Muscle layer of colon (tissue), 2 donors: ENCODE data around the gene TIMM44.

ENCODE experiments used
- H3K27ac ChIP-seq: one replicate; pipeline ENCODE4 v1.7.0; 2013; ENCODE audit warnings: low read depth, mild to moderate bottlenecking, low read length, moderate library complexity
- H3K27me3 ChIP-seq, 2 donors: one replicate each; pipeline ENCODE4 v1.7.0; 2013; ENCODE audit warnings: low read length in 2 of 2, mild to moderate bottlenecking in 2 of 2; ENCODE audit not compliant: insufficient read depth in 2 of 2, control insufficient read depth in 1 of 2
- H3K36me3 ChIP-seq: one replicate; pipeline ENCODE4 v1.7.0; 2013; ENCODE audit warnings: mild to moderate bottlenecking, low read length; ENCODE audit not compliant: insufficient read depth
- H3K4me1 ChIP-seq: one replicate; pipeline ENCODE4 v1.7.0; 2013; ENCODE audit warnings: mild to moderate bottlenecking, low read length; ENCODE audit not compliant: insufficient read depth
- H3K4me3 ChIP-seq, 2 donors: one replicate each; pipeline ENCODE4 v1.7.0; 2013; ENCODE audit warnings: low read length in 2 of 2, low read depth in 1 of 2, mild to moderate bottlenecking in 1 of 2, moderate library complexity in 1 of 2
- H3K9ac ChIP-seq: one replicate; pipeline ENCODE4 v1.7.0; 2013; ENCODE audit warnings: low read length
- H3K9me3 ChIP-seq: one replicate; pipeline ENCODE4 v1.7.0; 2013; ENCODE audit warnings: mild to moderate bottlenecking, low read length
- donor health status: abdominal sarcoma.
- donor health status: Adenocarcinoma of cecum.

Gene TIMM44

DNA sequence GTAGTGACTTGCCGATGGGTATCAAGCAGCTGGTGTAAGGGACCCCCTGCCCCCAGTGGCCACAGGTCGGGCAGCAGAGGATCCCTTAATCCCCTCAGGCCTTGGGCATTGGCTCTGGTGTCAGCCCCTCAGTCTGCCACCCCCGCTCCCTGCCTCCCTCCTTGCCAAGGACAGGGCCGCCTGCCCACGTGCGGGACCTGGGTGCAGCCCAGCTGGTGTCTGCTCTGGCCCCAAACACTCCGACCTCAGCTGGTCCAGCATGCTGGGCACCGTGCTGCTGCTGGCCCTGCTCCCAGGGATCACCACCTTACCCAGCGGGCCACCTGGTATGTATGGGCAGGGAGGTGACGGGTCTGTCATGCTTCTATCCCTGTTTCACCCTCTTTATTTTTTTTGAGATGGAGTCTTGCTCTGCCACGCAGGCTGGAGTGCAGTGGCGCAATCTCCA lies 28.8 kb downstream of the TIMM44 start, which contains the start of gene TGFBR3L:
TSS of gene TGFBR3L (plus strand) at position 233 of the 448 bp plus-strand sequence.
- no peak within 1 kb of the TSS for H3K9ac ChIP-seq
- no peaks in the 10 kb centered on the region for H3K9me3 ChIP-seq
- peaks cover 7% of the 10 kb centered on the region for H3K4me1 ChIP-seq
- peaks cover 18 to 59% of the 10 kb centered on the region in 2 donors for H3K27me3 ChIP-seq
- peaks cover 26% of the 10 kb centered on the region for H3K36me3 ChIP-seq
- H3K27ac ChIP-seq, result no peak within 1 kb of the TSS
- H3K4me3 ChIP-seq, result no peak within 1 kb of the TSS

DNA sequence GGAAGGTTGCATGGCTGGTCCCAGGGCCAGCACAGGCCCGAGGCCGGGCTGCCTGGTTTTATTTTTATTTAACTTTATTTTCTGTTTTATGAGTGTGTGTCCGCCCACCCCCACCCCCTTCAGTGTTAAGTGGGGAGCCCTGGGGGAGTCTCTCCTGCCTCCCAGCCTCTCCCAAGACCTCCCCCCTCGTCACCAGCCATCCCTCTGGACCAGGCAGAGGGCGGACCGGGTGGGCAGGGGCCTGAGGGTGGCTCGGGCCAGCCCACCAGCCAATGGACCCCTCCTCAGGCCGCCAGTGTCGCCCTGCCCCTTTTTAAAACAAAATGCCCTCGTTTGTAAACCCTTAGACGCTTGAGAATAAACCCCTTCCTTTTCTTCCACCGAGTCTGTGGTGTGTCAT lies 29.4 kb downstream of the TIMM44 start:
- Histone ChIP-seq H3K4me1 (peaks cover 5% of the 10 kb centered on the region), H3K9ac (no peak overlapping the region), H3K4me3 (no peak overlapping the region), H3K9me3 (no peaks in the 10 kb centered on the region), H3K27me3 (peaks cover 18 to 54% of the 10 kb centered on the region in 2 donors), H3K36me3 (peaks cover 26% of the 10 kb centered on the region), H3K27ac (no peak overlapping the region)

DNA sequence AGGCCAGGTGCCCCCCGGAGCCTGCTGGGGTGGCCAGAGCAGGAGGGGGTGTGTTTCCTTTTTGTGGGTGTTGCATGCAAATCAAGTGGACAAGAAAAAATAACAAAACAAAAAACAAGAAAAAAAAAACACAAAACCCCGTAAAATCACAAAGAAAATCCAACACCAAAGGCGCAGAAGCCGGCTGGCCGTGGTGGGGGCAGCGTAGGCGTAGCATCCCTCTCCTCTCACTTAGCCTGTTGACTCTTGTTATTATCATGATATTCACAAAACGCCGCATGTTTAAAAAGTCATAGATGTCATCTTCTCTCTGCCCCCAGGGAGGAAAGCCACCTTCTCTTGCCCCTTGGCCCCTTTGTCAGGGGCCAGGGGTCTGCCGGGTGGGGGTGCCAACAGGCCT lies 29.8 kb downstream of the TIMM44 start:
- Histone ChIP-seq H3K4me3 (no peak overlapping the region), H3K36me3 (peaks cover 26% of the 10 kb centered on the region), H3K4me1 (peaks cover 5% of the 10 kb centered on the region), H3K27ac (no peak overlapping the region), H3K9ac (no peak overlapping the region), H3K27me3 (peaks cover 17 to 50% of the 10 kb centered on the region in 2 donors), H3K9me3 (no peaks in the 10 kb centered on the region)

GRCh38 chr19:7912697-7913564 lies 30.5 kb downstream of the TIMM44 start:
- Histone ChIP-seq H3K27ac (no peak overlapping the region), H3K27me3 (peaks cover 12 to 42% of the 10 kb centered on the region in 2 donors), H3K4me3 (no peak overlapping the region), H3K4me1 (peaks cover 5% of the 10 kb centered on the region), H3K9me3 (no peaks in the 10 kb centered on the region), H3K9ac (no peak overlapping the region), H3K36me3 (peaks cover 26% of the 10 kb centered on the region)

- Histone ChIP-seq H3K4me1 (peaks cover 5% of the 10 kb centered on the region), H3K27ac (no peak overlapping the region), H3K9me3 (no peaks in the 10 kb centered on the region), H3K36me3 (peaks cover 26% of the 10 kb centered on the region), H3K4me3 (no peak overlapping the region), H3K27me3 (peaks cover 12 to 35% of the 10 kb centered on the region in 2 donors), H3K9ac (no peak overlapping the region)
These were observed 31.2 kb downstream of the TIMM44 start for GRCh38 chr19:7912144-7912696.

DNA sequence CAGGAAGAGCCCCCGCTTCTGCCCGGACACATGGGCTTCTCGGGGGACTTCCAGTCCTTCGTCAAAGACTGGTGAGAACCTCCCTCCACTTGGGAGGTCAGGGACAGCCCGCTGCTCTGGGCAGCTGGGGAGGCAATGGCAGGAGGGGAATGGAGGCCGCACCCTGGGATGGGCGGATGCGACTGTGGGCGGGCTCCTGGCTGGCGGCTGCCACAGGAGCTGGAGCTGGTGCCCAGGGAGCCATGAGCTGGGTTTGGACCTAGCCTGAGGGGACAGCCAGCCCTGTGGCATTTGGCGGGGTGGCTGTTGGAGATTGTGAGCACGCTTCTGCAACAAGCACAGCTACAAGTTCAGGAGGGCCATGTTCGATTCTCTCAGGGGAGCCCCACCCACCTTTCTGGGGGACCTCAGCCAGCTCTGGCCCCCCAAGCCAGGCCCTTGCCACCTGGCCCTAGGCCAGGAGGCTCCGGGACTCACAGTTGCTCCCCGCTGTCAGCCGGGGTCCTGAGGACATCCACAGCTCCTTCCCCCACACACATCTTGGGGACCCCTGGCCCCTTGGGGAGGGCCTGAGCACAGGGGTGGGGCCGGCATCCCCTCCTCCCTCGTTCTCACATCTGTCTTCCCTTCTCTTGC lies 31.8 kb downstream of the TIMM44 start:
- no peak overlapping the region for H3K4me3 ChIP-seq
- peaks cover 5% of the 10 kb centered on the region for H3K4me1 ChIP-seq
- H3K27me3 ChIP-seq, result peaks cover 12 to 29% of the 10 kb centered on the region in 2 donors
- peaks cover 26% of the 10 kb centered on the region for H3K36me3 ChIP-seq
- no peak overlapping the region for H3K27ac ChIP-seq
- H3K9ac ChIP-seq, result no peak overlapping the region
- no peaks in the 10 kb centered on the region for H3K9me3 ChIP-seq

GRCh38 chr19:7910321-7911161 lies 32.9 kb downstream of the TIMM44 start:
- Histone ChIP-seq H3K4me1 (peaks cover 6% of the 10 kb centered on the region), H3K9ac (no peak overlapping the region), H3K9me3 (no peaks in the 10 kb centered on the region), H3K36me3 (peaks cover 26% of the 10 kb centered on the region), H3K27ac (no peak overlapping the region), H3K27me3 (peaks cover 6 to 19% of the 10 kb centered on the region in 2 donors), H3K4me3 (no peak overlapping the region)

- Histone ChIP-seq H3K9ac (no peak overlapping the region), H3K9me3 (no peaks in the 10 kb centered on the region), H3K36me3 (peaks cover 26% of the 10 kb centered on the region), H3K4me3 (no peak overlapping the region), H3K4me1 (peaks cover 16% of the 10 kb centered on the region), H3K27me3 (peaks cover 0 to 9% of the 10 kb centered on the region in 2 donors), H3K27ac (no peak overlapping the region)
These were observed 33.9 kb downstream of the TIMM44 start for GRCh38 chr19:7909471-7910067.

GRCh38 chr19:7908742-7909461 lies 34.6 kb downstream of the TIMM44 start:
- peaks cover 0 to 3% of the 10 kb centered on the region in 2 donors for H3K27me3 ChIP-seq
- H3K36me3 ChIP-seq, result peaks cover 26% of the 10 kb centered on the region
- no peak overlapping the region for H3K9ac ChIP-seq
- no peak overlapping the region for H3K27ac ChIP-seq
- H3K9me3 ChIP-seq, result no peaks in the 10 kb centered on the region
- no peak overlapping the region for H3K4me3 ChIP-seq
- H3K4me1 ChIP-seq, result peaks cover 20% of the 10 kb centered on the region

DNA sequence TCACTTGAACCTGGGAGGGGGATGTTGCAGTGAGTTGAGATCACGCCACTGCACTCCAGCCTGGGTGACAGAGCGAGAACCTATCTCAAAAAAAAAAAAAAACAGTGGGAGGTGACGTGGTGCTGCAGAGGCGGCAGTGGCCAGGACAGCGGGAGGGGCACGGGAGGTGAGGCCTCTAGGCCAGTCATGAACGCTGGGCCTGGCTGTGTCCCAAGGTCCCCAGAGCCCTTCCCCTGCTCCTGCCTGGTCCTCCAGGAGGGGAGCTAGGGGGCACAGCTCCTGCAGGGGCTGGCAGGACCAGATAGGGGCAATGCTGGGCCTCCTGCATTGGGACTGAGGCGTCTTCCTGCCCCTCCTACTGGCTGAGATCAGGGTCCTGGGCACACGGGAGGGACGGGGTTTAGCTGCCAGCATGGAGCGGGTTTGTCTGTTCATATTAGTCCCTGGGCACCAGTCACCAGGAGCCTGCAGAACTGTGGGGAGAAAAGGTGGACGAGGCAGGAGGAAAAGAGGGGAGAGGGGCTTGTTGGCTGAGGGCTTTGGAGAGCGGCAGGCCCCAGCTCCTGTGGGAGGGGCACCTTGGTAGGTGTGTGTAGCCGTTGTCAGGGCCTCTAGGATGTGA lies 35.3 kb downstream of the TIMM44 start:
- no peaks in the 10 kb centered on the region for H3K27me3 ChIP-seq
- no peaks in the 10 kb centered on the region for H3K9me3 ChIP-seq
- no peak overlapping the region for H3K9ac ChIP-seq
- H3K4me3 ChIP-seq, result no peak overlapping the region
- H3K27ac ChIP-seq, result no peak overlapping the region
- H3K36me3 ChIP-seq, result peaks cover 26% of the 10 kb centered on the region
- H3K4me1 ChIP-seq, result peaks cover 22% of the 10 kb centered on the region
